PFSK-1 (cell line): ENCODE results near the gene PCDHGA12.

Source experiments
- POLR2AphosphoS5 ChIP-seq: IDR thresholded peaks from 2 replicates; pipeline ENCODE4 v1.6.1; 2012; ENCODE audit warnings: low read depth, mild to moderate bottlenecking, control low read depth, low read length, moderate library complexity
- TAF1 ChIP-seq: IDR thresholded peaks from 2 replicates; pipeline ENCODE4 v1.6.1; 2012; ENCODE audit warnings: low read length, control low read depth, borderline replicate concordance; ENCODE audit not compliant: insufficient read depth

DNA sequence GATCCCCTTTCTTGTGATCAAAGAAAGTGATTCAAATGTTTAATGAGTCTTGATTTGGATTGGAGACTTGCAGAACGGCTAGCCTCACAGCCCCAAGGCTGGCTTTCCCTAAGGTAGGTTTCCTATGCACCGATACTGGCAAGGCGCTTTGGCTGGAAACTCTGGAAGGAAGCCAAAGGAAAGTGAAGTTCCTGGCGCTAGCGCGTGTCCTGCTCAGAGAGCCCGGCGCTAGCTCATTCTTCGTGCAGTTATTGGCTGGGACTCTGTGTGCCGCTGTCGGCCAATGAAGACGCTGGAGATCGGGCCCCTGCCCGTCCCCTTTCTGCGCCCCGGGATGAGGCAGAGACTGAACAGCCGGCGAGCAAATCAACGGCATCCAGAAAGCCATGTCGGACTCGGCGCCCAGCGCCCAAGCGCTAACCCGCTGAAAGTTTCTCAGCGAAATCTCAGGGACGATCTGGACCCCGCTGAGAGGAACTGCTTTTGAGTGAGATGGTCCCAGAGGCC is 45.4 kb downstream of the PCDHGA12 start, which contains the start of gene PCDHGC3:
- TF ChIP-seq POLR2AphosphoS5 (peak; percentile 52; the same call in 1 of the 2 replicates), TAF1 (peak; percentile 20; the same call in 1 of the 2 replicates)
